ENCODE results near the gene MYO1D.

The MYO1D gene

DNA sequence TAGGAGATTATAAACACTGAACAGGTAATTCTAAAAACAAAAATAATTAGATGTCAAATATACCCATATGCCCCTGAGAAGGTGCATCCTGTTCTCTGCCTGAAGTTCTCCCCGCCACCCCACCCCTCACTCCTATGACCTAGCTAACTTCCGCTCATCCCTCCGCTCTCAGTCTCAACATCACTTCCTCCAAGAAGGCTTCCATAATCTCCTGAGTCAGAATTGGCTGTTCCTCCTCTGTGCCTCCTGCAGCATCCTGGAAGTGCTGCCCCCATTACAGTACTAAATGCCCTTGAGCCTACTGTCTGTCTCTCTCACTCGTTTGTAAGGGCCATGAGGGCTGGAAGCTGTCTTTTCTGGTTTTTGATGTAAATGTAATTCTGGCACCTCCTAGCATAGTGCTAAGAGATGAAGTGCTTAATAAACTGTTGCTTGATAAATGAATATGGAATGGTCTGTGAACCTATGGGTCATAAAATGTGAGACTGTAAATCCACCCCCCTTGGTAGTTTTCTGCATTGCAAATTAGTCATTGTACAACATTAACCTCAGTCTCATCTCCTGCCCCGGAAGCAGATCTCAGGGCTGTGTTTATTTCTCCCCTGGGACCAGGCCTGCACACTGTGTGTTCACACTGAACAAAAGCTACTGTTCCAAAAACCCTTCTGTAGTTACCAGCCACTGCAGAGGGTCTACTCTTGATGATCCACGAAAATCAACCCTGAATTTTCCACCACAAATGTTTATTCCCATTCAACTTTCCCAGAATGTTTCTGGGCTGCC, 3.9 kb upstream of the MYO1D start:
- ChIA-PET POLR2A (no interaction called here), CTCF (interaction anchor here (1.0 to 1.3 kb wide), 3 partner anchors 29 to 98 kb away, joined by 3 to 4 read pairs (median 3); no protein-coding TSS in a partner anchor)
- no peak overlapping the region for H3K4me3 ChIP-seq (ENCODE audit: low read depth, low read length)
- DNase-seq (ENCODE audit: low read depth, low spot score): no peak
- TF ChIP-seq, protein P1, sequence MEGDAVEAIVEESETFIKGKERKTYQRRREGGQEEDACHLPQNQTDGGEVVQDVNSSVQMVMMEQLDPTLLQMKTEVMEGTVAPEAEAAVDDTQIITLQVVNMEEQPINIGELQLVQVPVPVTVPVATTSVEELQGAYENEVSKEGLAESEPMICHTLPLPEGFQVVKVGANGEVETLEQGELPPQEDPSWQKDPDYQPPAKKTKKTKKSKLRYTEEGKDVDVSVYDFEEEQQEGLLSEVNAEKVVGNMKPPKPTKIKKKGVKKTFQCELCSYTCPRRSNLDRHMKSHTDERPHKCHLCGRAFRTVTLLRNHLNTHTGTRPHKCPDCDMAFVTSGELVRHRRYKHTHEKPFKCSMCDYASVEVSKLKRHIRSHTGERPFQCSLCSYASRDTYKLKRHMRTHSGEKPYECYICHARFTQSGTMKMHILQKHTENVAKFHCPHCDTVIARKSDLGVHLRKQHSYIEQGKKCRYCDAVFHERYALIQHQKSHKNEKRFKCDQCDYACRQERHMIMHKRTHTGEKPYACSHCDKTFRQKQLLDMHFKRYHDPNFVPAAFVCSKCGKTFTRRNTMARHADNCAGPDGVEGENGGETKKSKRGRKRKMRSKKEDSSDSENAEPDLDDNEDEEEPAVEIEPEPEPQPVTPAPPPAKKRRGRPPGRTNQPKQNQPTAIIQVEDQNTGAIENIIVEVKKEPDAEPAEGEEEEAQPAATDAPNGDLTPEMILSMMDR (IDR thresholded peaks at IDR 0.05; ENCODE audit: insufficient read depth, low read length, missing control alignments): no peak

DNA sequence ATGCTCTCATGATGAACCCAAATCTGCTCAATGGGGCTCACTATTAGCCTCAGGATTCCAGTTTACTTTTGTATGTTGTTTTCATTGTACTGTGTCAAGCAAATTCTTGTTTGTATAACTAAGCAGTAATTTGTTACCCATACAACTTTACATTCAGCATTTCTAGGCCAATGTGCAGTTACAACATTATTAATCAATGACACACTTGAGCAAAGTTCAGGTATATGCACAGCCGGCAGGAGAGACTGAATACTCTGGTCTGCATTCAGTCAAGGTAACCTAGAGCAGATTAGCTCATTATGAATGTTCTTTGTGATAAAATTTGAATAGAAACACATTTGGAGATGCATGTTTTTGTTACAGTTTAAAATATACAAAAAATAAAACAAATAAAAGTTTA, 2.2 kb upstream of the MYO1D start:
- ChIA-PET CTCF (interaction anchor here (3.3 to 4.3 kb wide), 5 partner anchors 16 to 97 kb away, joined by 21 to 81 read pairs (median 23); partner anchors contain the start of gene TMEM98), POLR2A (no interaction called here)
- H3K4me3 ChIP-seq (ENCODE audit: low read depth, low read length): no peak overlapping the region
- DNase-seq (ENCODE audit: low read depth, low spot score): no peak
- TF ChIP-seq, protein P1 (IDR thresholded peaks at IDR 0.05; ENCODE audit: insufficient read depth, low read length, missing control alignments): no peak

DNA sequence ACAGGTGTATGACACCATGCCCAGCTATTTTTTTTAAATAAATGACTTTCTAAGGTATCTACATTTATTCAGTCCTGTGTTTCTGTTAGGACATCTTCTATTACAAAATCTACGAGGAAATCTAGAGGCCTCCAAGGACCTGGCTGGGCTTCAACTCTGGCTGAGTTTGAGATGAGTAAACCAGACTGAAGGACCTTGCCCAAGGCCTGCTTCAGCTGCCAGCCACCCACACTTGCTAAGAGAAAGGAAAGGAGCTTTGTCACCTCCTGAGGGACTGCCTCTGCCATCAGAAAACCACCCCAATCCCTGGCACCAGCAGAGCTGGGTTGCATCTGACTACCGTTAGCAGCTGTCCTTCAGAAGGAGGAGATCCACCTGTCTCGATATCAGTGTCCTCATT, 1.3 kb upstream of the MYO1D start:
- ChIA-PET POLR2A (no interaction called here), CTCF (interaction anchor here (1.1 to 4.3 kb wide), 25 partner anchors 7 to 416 kb away, joined by 3 to 81 read pairs (median 8); partner anchors contain the start of gene TMEM98)
- TF ChIP-seq, protein P1 (IDR thresholded peaks at IDR 0.05; ENCODE audit: insufficient read depth, low read length, missing control alignments): no peak
- no peak overlapping the region for H3K4me3 ChIP-seq (ENCODE audit: low read depth, low read length)
- DNase-seq (ENCODE audit: low read depth, low spot score): peak; percentile 21

DNA sequence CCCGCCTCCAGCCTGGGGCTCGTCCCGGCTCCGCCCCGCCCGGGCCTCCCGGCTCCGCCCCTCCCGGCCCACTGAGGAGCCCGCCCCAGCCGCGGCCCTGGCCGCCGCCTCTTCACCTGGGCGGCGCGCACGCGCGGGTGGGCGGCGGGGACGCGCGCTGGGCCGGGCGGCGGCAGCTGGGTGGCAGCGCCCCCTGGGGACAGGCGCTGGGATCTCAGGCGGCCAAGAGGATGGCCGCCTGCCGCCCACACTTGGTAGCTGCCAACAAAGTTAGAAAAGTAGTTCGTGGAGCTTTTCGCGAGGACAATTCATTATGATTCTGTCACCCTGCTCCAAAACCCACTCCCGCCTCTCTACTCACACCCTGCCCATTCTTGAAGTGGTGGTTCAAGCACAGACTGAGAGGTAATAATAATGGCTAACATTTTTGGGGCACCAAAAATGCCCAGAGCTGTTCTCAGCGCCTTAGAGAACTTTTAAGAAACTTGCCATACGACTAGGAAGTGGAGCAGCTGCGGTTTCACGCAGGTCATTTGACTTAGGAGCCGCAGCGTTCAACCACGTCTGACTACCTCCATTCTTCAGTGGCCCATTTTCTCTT, 340 bp upstream of the MYO1D start:
- CTCF ChIA-PET: interaction anchor here (0.6 to 4.3 kb wide), 49 partner anchors 8 to 415 kb away, joined by 3 to 81 read pairs (median 5); partner anchors contain the start of genes SPACA3 and TMEM98
- peak overlapping the region; percentile 63 for H3K4me3 ChIP-seq (ENCODE audit: low read depth, low read length)
- DNase-seq (ENCODE audit: low read depth, low spot score): no peak
- POLR2A ChIA-PET: no interaction called here
- TF ChIP-seq, protein P1 (IDR thresholded peaks at IDR 0.05; ENCODE audit: insufficient read depth, low read length, missing control alignments): peak; percentile 79

DNA sequence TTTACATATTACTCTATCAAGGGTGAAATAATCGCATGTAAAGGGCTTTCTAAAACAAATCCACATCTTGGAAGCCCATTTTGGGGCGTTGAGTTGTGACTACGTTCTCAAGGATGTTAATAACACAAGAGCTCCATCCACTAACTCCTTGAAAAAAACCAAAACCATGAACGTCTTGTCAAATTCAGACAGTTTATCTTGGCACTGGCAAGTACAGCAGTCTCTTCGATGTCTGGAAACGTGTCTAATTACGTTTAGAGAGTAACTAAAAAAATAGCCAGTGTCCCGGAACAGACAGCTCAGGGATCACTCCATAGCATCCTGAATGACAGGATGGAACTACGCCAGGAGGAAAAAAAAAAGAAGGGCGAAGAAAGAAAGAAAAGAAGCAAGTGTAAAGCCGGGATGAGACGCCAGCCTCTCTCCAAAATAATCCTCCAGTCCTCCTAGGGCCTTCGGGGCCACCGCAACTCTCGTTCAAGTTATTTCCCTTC, 954 bp downstream of the MYO1D start:
- DNase-seq (ENCODE audit: low read depth, low spot score): no peak
- POLR2A ChIA-PET: no interaction called here
- TF ChIP-seq, protein P1 (IDR thresholded peaks at IDR 0.05; ENCODE audit: insufficient read depth, low read length, missing control alignments): no peak
- peak overlapping the region; percentile 9 for H3K4me3 ChIP-seq (ENCODE audit: low read depth, low read length)
- CTCF ChIA-PET: interaction anchor here (0.6 to 4.3 kb wide), 18 partner anchors 8 to 797 kb away, joined by 3 to 81 read pairs (median 16); partner anchors contain the start of gene TMEM98

Measured in AG04449 (cell line).